Left lung (tissue), 10 donors: ENCODE measurements around the gene GSTM3. TPM values are rescaled to one million over a fixed set of nuclear protein-coding genes. Genes with fewer than 3 reads are reported as not detected.
"Not testable (repeated sequence)": the region's sequence is repeated elsewhere in the genome, so short reads cannot be mapped to it uniquely, and the experiment has no call there.

ENCODE experiments used
- ATAC-seq: fragments of 200-7000 bp; cut with Tn5 transposase; one replicate; pipeline ENCODE4 v1.9.1; 2020; ENCODE audit warnings: moderate library complexity
- DNase-seq, 4 donors: peaks; one replicate each; pipeline ENCODE4 v3.0.0-alpha.2; 2013 to 2020
- H3K27ac ChIP-seq, 2 donors: fragments of 200-600 bp; sonication (generic) in 1 of 2; one replicate each; pipeline versions ENCODE4 v1.5.0 to v1.8.0; 2020 to 2021
- H3K27me3 ChIP-seq, 2 donors: fragments of 200-600 bp; sonication (generic) in 1 of 2; one replicate each; pipeline versions ENCODE4 v1.5.0 to v1.8.0; 2020 to 2021
- H3K36me3 ChIP-seq, 2 donors: fragments of 200-600 bp; sonication (generic) in 1 of 2; one replicate each; pipeline versions ENCODE4 v1.5.0 to v1.8.0; 2020 to 2021
- H3K4me1 ChIP-seq, 2 donors: fragments of 200-600 bp; one replicate each; pipeline ENCODE4 v1.8.0; 2021
- H3K4me3 ChIP-seq, 2 donors: fragments of 200-600 bp; sonication (generic) in 1 of 2; one replicate each; pipeline versions ENCODE4 v1.5.0 to v1.8.0; 2020 to 2021; ENCODE audit warnings: mild to moderate bottlenecking in 1 of 2
- H3K9me3 ChIP-seq, 2 donors: fragments of 200-600 bp; sonication (generic) in 1 of 2; one replicate each; pipeline versions ENCODE4 v1.5.0 to v1.8.0; 2020 to 2021
- CTCF ChIP-seq, 2 donors: fragments of 200-600 bp; sonication (generic) in 1 of 2; IDR thresholded peaks; one replicate each; pipeline versions ENCODE4 v1.5.0 to v1.8.0; 2021; ENCODE audit warnings: antibody characterized with exemption in 2 of 2
- intact Hi-C, 2 donors: fragments of 100-400 bp; cut with DNase I; formaldehyde crosslinking; loops; one replicate each; pipeline versions ENCODE4 v1.11.2 to v1.14.2; 2022
- polyA plus RNA-seq, 6 donors: library from polyadenylated mRNA; unstranded; fragments of 120-200 nt; gene quantifications; one replicate each; pipeline ENCODE4 v1.2.1, GENCODE V29; 2013; ENCODE audit not compliant: insufficient read length in 6 of 6
- total RNA-seq, 2 donors: library from RNA; stranded (reverse); fragmentation: NEBNext Ultra II Directional; extraction: Animal tissue kit (Norgen Biotek cat#: 25700); gene quantifications; one replicate each; pipeline ENCODE4 v1.2.1, GENCODE V29; 2021
- donor health status: DM: no; HTN: yes; CAD: no.
- donor health status: DM: no; HTN: no; CAD: no.

Gene GSTM3
- total and polyA plus RNA-seq, 8 donors, result 13.8 to 142 (median 104) TPM

- ATAC-seq, H3K4me3 ChIP-seq, H3K36me3 ChIP-seq, H3K4me1 ChIP-seq, intact Hi-C loops, H3K27me3 ChIP-seq, DNase-seq, H3K27ac ChIP-seq: not testable (repeated sequence)
- H3K9me3 ChIP-seq, result peaks cover 0 to 18% of the 10 kb centered on the region in 2 donors
These were observed 31.9 kb downstream of the GSTM3 start for GRCh38 chr1:109708949-109709348.

DNA sequence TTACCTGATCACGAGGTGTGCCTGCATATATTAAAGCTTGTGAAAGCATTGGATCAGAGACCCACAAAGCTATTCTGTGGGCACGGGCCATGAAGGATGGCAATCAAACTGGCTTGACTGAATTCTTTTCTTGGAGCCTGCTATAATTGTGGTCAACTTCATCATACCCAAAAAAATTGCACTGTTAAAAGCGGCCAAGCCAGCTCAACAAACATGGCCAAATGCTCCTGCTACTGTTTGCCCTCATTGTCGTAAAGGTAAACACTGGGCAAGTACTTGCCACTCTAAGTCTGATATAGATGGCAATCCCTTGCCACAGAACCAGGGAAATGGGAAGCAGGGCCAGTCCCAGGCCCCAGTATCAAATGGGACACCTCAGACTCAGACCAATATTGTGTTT, 35.4 kb downstream of the GSTM3 start:
- ATAC-seq (peak; percentile 30), DNase-seq (no peak)
- no peak overlapping the region for H3K4me3 ChIP-seq
- no peak for TF ChIP-seq CTCF (IDR thresholded peaks at IDR 0.05)
- intact Hi-C loops, result no loop called here
- H3K9me3 ChIP-seq, result peaks cover 0 to 22% of the 10 kb centered on the region in 2 donors
- no peaks in the 10 kb centered on the region for H3K27me3 ChIP-seq
- no peaks in the 10 kb centered on the region for H3K36me3 ChIP-seq
- no peak overlapping the region for H3K27ac ChIP-seq
- no peaks in the 10 kb centered on the region for H3K4me1 ChIP-seq

DNA sequence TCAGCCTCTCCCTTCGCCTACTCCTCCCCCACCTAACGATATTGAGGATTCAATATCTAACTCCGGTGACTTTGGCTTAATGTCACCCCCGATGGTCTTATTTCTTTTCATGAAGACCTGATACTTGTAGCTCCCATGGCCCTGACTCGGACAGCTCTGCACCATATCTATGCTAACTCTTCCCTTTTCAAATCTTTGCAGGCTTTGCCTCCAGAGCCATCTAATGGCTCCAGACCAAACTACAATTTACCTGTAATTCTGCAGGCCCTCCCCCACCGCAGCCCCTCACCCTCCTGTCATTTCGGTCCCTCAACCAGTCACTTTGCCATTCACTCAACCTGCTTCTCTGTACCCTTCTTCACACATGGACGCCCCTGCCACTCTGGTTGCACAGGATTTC, 36.7 kb downstream of the GSTM3 start:
- no peaks in the 10 kb centered on the region for H3K27me3 ChIP-seq
- H3K4me3 ChIP-seq, result no peak overlapping the region
- intact Hi-C loops, result no loop called here
- no peaks in the 10 kb centered on the region for H3K4me1 ChIP-seq
- H3K9me3 ChIP-seq, result peaks cover 0 to 16% of the 10 kb centered on the region in 2 donors
- no peak for ATAC-seq
- no peak for DNase-seq
- no peaks in the 10 kb centered on the region for H3K36me3 ChIP-seq
- TF ChIP-seq CTCF (IDR thresholded peaks at IDR 0.05), result no peak
- no peak overlapping the region for H3K27ac ChIP-seq

- H3K27me3 ChIP-seq, H3K27ac ChIP-seq, ATAC-seq, H3K4me3 ChIP-seq, H3K4me1 ChIP-seq, H3K36me3 ChIP-seq, DNase-seq, H3K9me3 ChIP-seq, intact Hi-C loops: not testable (repeated sequence)
These were observed 37.9 kb downstream of the GSTM3 start for GRCh38 chr1:109702940-109703339.

- H3K4me3 ChIP-seq, H3K27ac ChIP-seq, H3K4me1 ChIP-seq, DNase-seq, ATAC-seq, intact Hi-C loops, H3K36me3 ChIP-seq, H3K27me3 ChIP-seq, H3K9me3 ChIP-seq: not testable (repeated sequence)
These were observed 43.0 kb downstream of the GSTM3 start for GRCh38 chr1:109697861-109698260.

- Histone ChIP-seq H3K4me3 (no peak overlapping the region), H3K9me3 (no peaks in the 10 kb centered on the region), H3K27ac (no peak overlapping the region), H3K4me1 (no peaks in the 10 kb centered on the region), H3K36me3 (no peaks in the 10 kb centered on the region), H3K27me3 (no peaks in the 10 kb centered on the region)
- intact Hi-C loops, result no loop called here
- TF ChIP-seq CTCF (IDR thresholded peaks at IDR 0.05), result no peak
- ATAC-seq (no peak), DNase-seq (no peak)
These were observed 43.8 kb downstream of the GSTM3 start for GRCh38 chr1:109697066-109697465.

- intact Hi-C loops, H3K36me3 ChIP-seq: not testable (repeated sequence)
These were observed 45.7 kb downstream of the GSTM3 start for GRCh38 chr1:109695138-109695537.

GRCh38 chr1:109694400-109694799, 46.4 kb downstream of the GSTM3 start:
- H3K36me3 ChIP-seq, H3K27me3 ChIP-seq, H3K4me1 ChIP-seq, H3K4me3 ChIP-seq, DNase-seq, ATAC-seq, intact Hi-C loops, H3K27ac ChIP-seq, H3K9me3 ChIP-seq: not testable (repeated sequence)

More at GRCh38 chr1:109695138-109695537, 45.7 kb downstream of the GSTM3 start:
- DNase-seq, H3K27ac ChIP-seq, H3K4me1 ChIP-seq, H3K9me3 ChIP-seq, ATAC-seq, H3K27me3 ChIP-seq, H3K4me3 ChIP-seq: not testable (repeated sequence)
